ENCODE measurements around the gene NSMF.
"Not testable (repeated sequence)": the region's sequence is repeated elsewhere in the genome, so short reads cannot be mapped to it uniquely, and the experiment has no call there.

Gene NSMF

GRCh38 chr9:137457406-137458193 is 1.5 kb downstream of the NSMF start:
- no peak for DNase-seq (ENCODE audit: low read depth)

- DNase-seq (ENCODE audit: low read depth) = no peak
Measured at GRCh38 chr9:137456864-137457405, 2.2 kb downstream of the NSMF start.

- DNase-seq (ENCODE audit: low read depth) = no peak
Measured at GRCh38 chr9:137456061-137456863, 2.9 kb downstream of the NSMF start.

- DNase-seq (ENCODE audit: low read depth) = no peak
Measured at GRCh38 chr9:137455359-137455991, 3.7 kb downstream of the NSMF start.

GRCh38 chr9:137454597-137455358 is 4.4 kb downstream of the NSMF start:
- DNase-seq (ENCODE audit: low read depth) = no peak

GRCh38 chr9:137454145-137454596 is 5.0 kb downstream of the NSMF start:
- DNase-seq (ENCODE audit: low read depth) = no peak

- DNase-seq (ENCODE audit: low read depth) = no peak
Measured at GRCh38 chr9:137453643-137454081, 5.5 kb downstream of the NSMF start.

- DNase-seq (ENCODE audit: low read depth) = no peak
Measured at GRCh38 chr9:137452761-137453642, 6.1 kb downstream of the NSMF start.

GRCh38 chr9:137452006-137452760 is 7.0 kb downstream of the NSMF start:
- DNase-seq (ENCODE audit: low read depth) = no peak

- DNase-seq (ENCODE audit: low read depth) = not testable (repeated sequence)
Measured at GRCh38 chr9:137451264-137452005, 7.7 kb downstream of the NSMF start.

- DNase-seq (ENCODE audit: low read depth) = not testable (repeated sequence)
Measured at GRCh38 chr9:137450539-137451222, 8.5 kb downstream of the NSMF start.

- DNase-seq (ENCODE audit: low read depth) = no peak
Measured at GRCh38 chr9:137449931-137450538, 9.1 kb downstream of the NSMF start.

GRCh38 chr9:137449081-137449844 is 9.9 kb downstream of the NSMF start:
- no peak for DNase-seq (ENCODE audit: low read depth)

GRCh38 chr9:137448602-137448962 is 10.6 kb downstream of the NSMF start:
- no peak for DNase-seq (ENCODE audit: low read depth)

GRCh38 chr9:137447722-137448601 is 11.2 kb downstream of the NSMF start:
- no peak for DNase-seq (ENCODE audit: low read depth)

GRCh38 chr9:137446851-137447471 is 12.2 kb downstream of the NSMF start:
- no peak for DNase-seq (ENCODE audit: low read depth)
